HCT116 (cell line): ENCODE measurements around the gene TTLL11. TPM values are rescaled to one million over a fixed set of nuclear protein-coding genes. Genes with fewer than 3 reads are reported as not detected.

Source experiments
- ATAC-seq: fragments of 200-7000 bp; cut with Tn5 transposase; 2 replicates; pipeline ENCODE4 v1.9.1; 2020; ENCODE audit warnings: mild to moderate bottlenecking, moderate library complexity
- BruUV-seq: library from RNA; stranded (reverse); fragments of 400-500 nt; replicated peaks from 2 replicates; lab custom pipeline; 2021; lab: Mats Ljungman, UMichigan
- CTCF ChIA-PET: fragments of 300-600 bp; sonication (Branson Sonifier 250); formaldehyde crosslinking; loops from one replicate; lab custom pipeline; 2021; ENCODE audit warnings: antibody characterized with exemption; lab: Charles Lee
- POLR2A ChIA-PET: fragments of 300-600, 350-600 bp; sonication (Branson Sonifier 250); formaldehyde crosslinking; loops from one replicate; lab custom pipeline; 2021; ENCODE audit warnings: antibody characterized with exemption; lab: Charles Lee
- RAD21 ChIA-PET, 2 experiments: fragments of 300-600 bp; sonication (Branson Sonifier 250); formaldehyde crosslinking; loops; one replicate each; lab custom pipeline; 2023; ENCODE audit warnings: low total read pairs in 2 of 2; ENCODE audit not compliant: uncharacterized antibody in 2 of 2, unreplicated experiment in 2 of 2, low non-redundant PET in 1 of 2; lab: Charles Lee
- DNase-seq: peaks from one replicate; pipeline ENCODE4 v3.0.0-alpha.2; 2010; ENCODE audit warnings: low read depth, low spot score
- H2AFZ ChIP-seq: fragments of 200-600 bp; shearing (Covaris generic), sonication (generic); 2 replicates; pipeline ENCODE4 v1.6.1; 2017; ENCODE audit warnings: low read depth, mixed run types, mixed read lengths, antibody characterized with exemption, low read length; ENCODE audit not compliant: poor library complexity, severe bottlenecking
- H3K27ac ChIP-seq: 2 replicates; pipeline ENCODE4 v1.5.1; 2012; ENCODE audit warnings: low read depth, low read length
- H3K27me3 ChIP-seq: fragments of 200-600 bp; sonication (generic); 2 replicates; pipeline ENCODE4 v1.6.1; 2016; ENCODE audit warnings: mixed run types, low read length, mixed read lengths; ENCODE audit not compliant: insufficient read depth
- H3K36me3 ChIP-seq, 2 experiments: fragments of 200-500 bp in 1 of 2; fragments of 200-600 bp in 1 of 2; sonication (Bioruptor generic) in 1 of 2; sonication (generic) in 1 of 2; 2 replicates each; pipeline versions ENCODE4 v1.5.1 to v1.6.1; 2014 to 2016; ENCODE audit warnings: low read length in 2 of 2, inconsistent platforms in 1 of 2, mixed read lengths in 1 of 2, mixed run types in 1 of 2; ENCODE audit not compliant: insufficient read depth in 2 of 2, control insufficient read depth in 1 of 2
- H3K4me1 ChIP-seq, 2 experiments: fragments of 200-600 bp in 1 of 2; sonication (generic) in 1 of 2; 2 replicates each; pipeline versions ENCODE4 v1.5.1 to v1.6.1; 2012 to 2017; ENCODE audit warnings: low read length in 2 of 2, inconsistent platforms in 1 of 2, mild to moderate bottlenecking in 1 of 2, mixed read lengths in 1 of 2, mixed run types in 1 of 2, moderate library complexity in 1 of 2; ENCODE audit not compliant: insufficient read depth in 2 of 2, control insufficient read depth in 1 of 2
- H3K4me2 ChIP-seq: fragments of 200-600 bp; sonication (generic); 2 replicates; pipeline ENCODE4 v1.6.1; 2017; ENCODE audit warnings: mixed run types, low read length, mixed read lengths
- H3K4me3 ChIP-seq, 2 experiments: fragments of 200-600 bp in 1 of 2; sonication (generic) in 1 of 2; replicated peaks in 1 of 2; 2 replicates each; pipeline ENCODE4 v1.5.1; 2011 to 2016; ENCODE audit warnings: low read length in 2 of 2, control low read depth in 1 of 2, low read depth in 1 of 2, mild to moderate bottlenecking in 1 of 2, mixed read lengths in 1 of 2, mixed run types in 1 of 2
- H3K79me2 ChIP-seq: fragments of 200-600 bp; sonication (generic); 2 replicates; pipeline ENCODE4 v1.6.1; 2017; ENCODE audit warnings: mild to moderate bottlenecking, mixed run types, low read length, moderate library complexity, mixed read lengths; ENCODE audit not compliant: insufficient read depth
- H3K9ac ChIP-seq: fragments of 200-600 bp; sonication (generic); 2 replicates; pipeline ENCODE4 v1.6.1; 2016; ENCODE audit warnings: low read length, mixed read lengths
- H3K9me2 ChIP-seq: fragments of 200-600 bp; sonication (generic), shearing (Covaris generic); 2 replicates; pipeline ENCODE4 v1.6.1; 2017; ENCODE audit warnings: mixed run types, mild to moderate bottlenecking, moderate library complexity; ENCODE audit not compliant: insufficient read depth
- H3K9me3 ChIP-seq, 2 experiments: fragments of 200-500 bp in 1 of 2; fragments of 200-600 bp in 1 of 2; sonication (Bioruptor generic) in 1 of 2; sonication (generic) in 1 of 2; 2 replicates each; pipeline ENCODE4 v1.6.1; 2014 to 2017; ENCODE audit warnings: low read length in 2 of 2, mixed read lengths in 2 of 2, inconsistent platforms in 1 of 2, low read depth in 1 of 2, mild to moderate bottlenecking in 1 of 2, mixed run types in 1 of 2, moderate library complexity in 1 of 2; ENCODE audit not compliant: control insufficient read depth in 1 of 2, insufficient read depth in 1 of 2
- H4K20me1 ChIP-seq: fragments of 200-600 bp; sonication (generic), shearing (Covaris generic); 2 replicates; pipeline ENCODE4 v1.6.1; 2017; ENCODE audit warnings: mixed run types, mild to moderate bottlenecking, moderate library complexity; ENCODE audit not compliant: insufficient read depth
- EZH2 ChIP-seq: fragments of 200-600 bp; sonication (generic); IDR thresholded peaks from 2 replicates; pipeline ENCODE4 v1.6.1; 2017; ENCODE audit warnings: antibody characterized with exemption, mixed run types
- FOSL1 ChIP-seq: IDR thresholded peaks from 2 replicates; pipeline ENCODE4 v1.6.1; 2012; ENCODE audit warnings: low read depth
- POLR2A ChIP-seq: IDR thresholded peaks from 2 replicates; pipeline ENCODE4 v1.7.0; 2011; ENCODE audit warnings: borderline replicate concordance; ENCODE audit not compliant: insufficient read depth, insufficient read length; ENCODE audit errors: extremely low read depth
- RAD21 ChIP-seq: IDR thresholded peaks from 2 replicates; pipeline ENCODE4 v1.6.1; 2012; ENCODE audit warnings: low read depth, mild to moderate bottlenecking
- SP1 ChIP-seq: IDR thresholded peaks from 2 replicates; pipeline ENCODE4 v1.6.1; 2012; ENCODE audit warnings: low read depth
- ZBTB33 ChIP-seq: IDR thresholded peaks from 2 replicates; pipeline ENCODE4 v1.6.1; 2011; ENCODE audit warnings: mild to moderate bottlenecking, low read length, moderate library complexity; ENCODE audit not compliant: insufficient replicate concordance; ENCODE audit errors: extremely low read depth
- intact Hi-C: fragments of 100-400 bp; cut with micrococcal nuclease; formaldehyde crosslinking; loops from 2 replicates; pipeline ENCODE4 v1.10.0; 2022
- total RNA-seq: library from RNA; stranded (reverse); gene quantifications from one replicate; pipeline ENCODE4 v1.2.1, GENCODE V29; 2021; ENCODE audit not compliant: unreplicated experiment

Gene TTLL11
- total RNA-seq, 1 experiment from 2014 or later, result 2.2 TPM

DNA sequence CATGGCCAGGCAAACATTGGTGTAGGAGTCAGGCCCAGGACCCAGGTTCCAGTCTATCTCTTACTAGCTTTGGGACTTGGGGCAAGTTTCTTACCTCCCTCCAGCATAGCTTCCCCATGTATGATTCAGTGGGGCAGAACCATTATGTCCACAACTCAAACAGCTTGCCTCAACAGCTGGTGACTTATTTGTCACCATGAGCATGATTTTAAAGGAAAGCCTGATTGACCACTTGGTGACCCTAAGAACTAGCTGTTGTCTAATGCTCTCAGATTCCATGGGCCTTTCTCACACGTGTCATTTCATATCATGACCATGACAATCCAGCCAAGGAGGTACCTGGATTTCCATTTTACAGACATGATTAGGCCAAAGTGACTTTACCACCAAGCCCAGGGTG is 126.4 kb downstream of the TTLL11 start:
- Histone ChIP-seq H2AFZ (no peak overlapping the region), H3K9me3 (no peaks in the 10 kb centered on the region), H3K79me2 (no peaks in the 10 kb centered on the region), H3K36me3 (no peaks in the 10 kb centered on the region), H3K27ac (no peak overlapping the region), H3K4me2 (no peak overlapping the region), H3K4me3 (no peak overlapping the region), H4K20me1 (no peaks in the 10 kb centered on the region), H3K27me3 (no peaks in the 10 kb centered on the region), H3K4me1 (peaks cover 0 to under 1% of the 10 kb centered on the region in 2 experiments; a peak in 2 of 4 replicates), H3K9ac (no peak overlapping the region), H3K9me2 (no peaks in the 10 kb centered on the region)
- ChIA-PET RAD21 (no interaction called here), POLR2A (no interaction called here), CTCF (no interaction called here)
- TF ChIP-seq FOSL1 (no peak), SP1 (no peak), POLR2A (no peak), EZH2 (no peak), RAD21 (no peak)
- intact Hi-C loops, result no loop called here
- DNase-seq, result no peak
- ATAC-seq, result no peak
- BruUV-seq, result no TSS peak

DNA sequence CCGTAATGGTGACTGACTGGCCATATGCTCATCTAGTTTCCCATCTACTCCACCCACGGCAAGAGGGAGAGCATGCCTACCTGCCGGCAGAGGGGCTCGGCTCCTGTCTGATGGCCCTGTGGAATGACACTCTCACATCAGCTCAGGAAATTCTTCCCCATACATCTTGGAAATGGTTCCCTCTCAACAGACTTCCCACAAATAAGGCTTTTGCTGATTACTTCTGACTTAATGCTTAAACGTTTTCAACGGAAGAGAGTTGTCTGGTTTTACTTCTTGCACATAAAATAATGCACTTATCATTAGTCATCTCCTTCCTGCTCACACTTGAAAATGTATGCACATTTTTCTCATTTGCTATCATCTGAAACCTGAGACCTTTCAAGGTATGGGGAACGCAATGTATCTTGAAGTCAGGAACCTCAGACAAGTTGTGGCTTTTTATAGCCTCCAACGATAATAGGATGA is 129.5 kb downstream of the TTLL11 start:
- TF ChIP-seq ZBTB33 (no peak), FOSL1 (no peak), POLR2A (no peak)
- intact Hi-C loops, result no loop called here
- H2AFZ ChIP-seq, result no peak overlapping the region
- H3K27me3 ChIP-seq, result no peaks in the 10 kb centered on the region
- BruUV-seq, result no TSS peak
- no peaks in the 10 kb centered on the region for H3K79me2 ChIP-seq
- no peak overlapping the region for H3K9ac ChIP-seq
- H3K4me3 ChIP-seq, result no peak overlapping the region
- no peaks in the 10 kb centered on the region for H3K9me2 ChIP-seq
- H3K4me2 ChIP-seq, result no peak overlapping the region
- ChIA-PET CTCF (no interaction called here), POLR2A (no interaction called here), RAD21 (no interaction called here)
- peaks cover 0 to 5% of the 10 kb centered on the region in 2 experiments; a peak in 2 of 4 replicates for H3K4me1 ChIP-seq
- no peaks in the 10 kb centered on the region for H3K36me3 ChIP-seq
- DNase-seq (no peak), ATAC-seq (no peak)
- no peaks in the 10 kb centered on the region for H3K9me3 ChIP-seq
- H3K27ac ChIP-seq, result no peak overlapping the region
- no peaks in the 10 kb centered on the region for H4K20me1 ChIP-seq
